ENCODE data around the gene NHSL1.

GRCh38 chr6:138377042-138377441, 122.3 kb downstream of the NHSL1 start:
- TF ChIP-seq REST (tag by site-specific recombination; IDR thresholded peaks at IDR 0.05) (no peak), CTCF (tag by site-specific recombination; IDR thresholded peaks at IDR 0.05) (no peak)
